Kidney epithelial cell (primary cell): ENCODE measurements around the gene COL4A1. TPM values are rescaled to one million over a fixed set of nuclear protein-coding genes. Genes with fewer than 3 reads are reported as not detected.

ENCODE experiments used
- DNase-seq: peaks from one replicate; pipeline ENCODE4 v3.0.0-alpha.2; 2010; ENCODE audit warnings: low read depth
- H3K27me3 ChIP-seq: 2 replicates; pipeline ENCODE4 v1.6.0; 2011; ENCODE audit warnings: low read length; ENCODE audit not compliant: control insufficient read depth, insufficient read depth
- H3K36me3 ChIP-seq: 2 replicates; pipeline ENCODE4 v1.5.1; 2011; ENCODE audit warnings: low read length; ENCODE audit not compliant: control insufficient read depth, insufficient read depth
- H3K4me3 ChIP-seq: 2 replicates; pipeline ENCODE4 v1.5.1; 2011; ENCODE audit warnings: low read depth, mild to moderate bottlenecking, control low read depth, low read length
- total RNA-seq: library from RNA; depleted of rRNA; stranded (reverse); fragments of >200 nt; gene quantifications from 2 replicates; pipeline ENCODE4 v1.2.3, GENCODE V29; 2015
- TF ChIP-seq, protein P1 (sequence below): IDR thresholded peaks from 2 replicates; pipeline ENCODE4 v1.5.1; 2011; ENCODE audit warnings: mild to moderate bottlenecking, moderate library complexity, low read length, control low read depth, inconsistent platforms; ENCODE audit not compliant: insufficient read depth, poor library complexity, severe bottlenecking

COL4A1 gene
- total RNA-seq, 1 donor from 2014 or later = 1,018 TPM

DNA sequence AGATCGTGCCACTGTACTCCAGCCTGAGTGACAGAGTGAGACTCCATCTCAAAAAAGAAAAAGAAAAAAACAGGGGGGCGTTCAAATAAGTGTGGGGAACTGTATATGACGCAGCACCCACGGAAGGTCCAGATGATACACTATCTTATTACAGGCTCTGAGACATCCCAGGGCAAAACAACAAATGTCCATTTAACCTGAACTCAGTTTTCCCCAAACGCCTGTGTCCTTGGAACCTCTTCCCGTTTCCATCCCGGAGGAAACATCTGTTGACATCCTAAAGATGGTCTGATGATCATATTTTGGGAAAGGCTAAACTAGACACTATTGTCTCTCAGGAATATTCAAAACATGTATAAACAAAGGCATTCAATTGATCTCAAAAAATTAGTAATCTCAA lies 72.4 kb downstream of the COL4A1 start:
- peaks cover 2% of the 10 kb centered on the region for H3K36me3 ChIP-seq
- no peak overlapping the region for H3K4me3 ChIP-seq
- no peak for DNase-seq
- TF ChIP-seq, protein P1, sequence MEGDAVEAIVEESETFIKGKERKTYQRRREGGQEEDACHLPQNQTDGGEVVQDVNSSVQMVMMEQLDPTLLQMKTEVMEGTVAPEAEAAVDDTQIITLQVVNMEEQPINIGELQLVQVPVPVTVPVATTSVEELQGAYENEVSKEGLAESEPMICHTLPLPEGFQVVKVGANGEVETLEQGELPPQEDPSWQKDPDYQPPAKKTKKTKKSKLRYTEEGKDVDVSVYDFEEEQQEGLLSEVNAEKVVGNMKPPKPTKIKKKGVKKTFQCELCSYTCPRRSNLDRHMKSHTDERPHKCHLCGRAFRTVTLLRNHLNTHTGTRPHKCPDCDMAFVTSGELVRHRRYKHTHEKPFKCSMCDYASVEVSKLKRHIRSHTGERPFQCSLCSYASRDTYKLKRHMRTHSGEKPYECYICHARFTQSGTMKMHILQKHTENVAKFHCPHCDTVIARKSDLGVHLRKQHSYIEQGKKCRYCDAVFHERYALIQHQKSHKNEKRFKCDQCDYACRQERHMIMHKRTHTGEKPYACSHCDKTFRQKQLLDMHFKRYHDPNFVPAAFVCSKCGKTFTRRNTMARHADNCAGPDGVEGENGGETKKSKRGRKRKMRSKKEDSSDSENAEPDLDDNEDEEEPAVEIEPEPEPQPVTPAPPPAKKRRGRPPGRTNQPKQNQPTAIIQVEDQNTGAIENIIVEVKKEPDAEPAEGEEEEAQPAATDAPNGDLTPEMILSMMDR = no peak
- no peaks in the 10 kb centered on the region for H3K27me3 ChIP-seq

GRCh38 chr13:110233951-110234280 lies 73.0 kb downstream of the COL4A1 start:
- Histone ChIP-seq H3K4me3 (no peak overlapping the region), H3K36me3 (peaks cover 2% of the 10 kb centered on the region), H3K27me3 (no peaks in the 10 kb centered on the region)
- no peak for DNase-seq
- TF ChIP-seq, protein P1 = no peak

- TF ChIP-seq, protein P1 = no peak
- Histone ChIP-seq H3K27me3 (no peaks in the 10 kb centered on the region), H3K4me3 (no peak overlapping the region), H3K36me3 (peaks cover 2% of the 10 kb centered on the region)
- no peak for DNase-seq
These were observed 73.6 kb downstream of the COL4A1 start for GRCh38 chr13:110233181-110233950.

DNA sequence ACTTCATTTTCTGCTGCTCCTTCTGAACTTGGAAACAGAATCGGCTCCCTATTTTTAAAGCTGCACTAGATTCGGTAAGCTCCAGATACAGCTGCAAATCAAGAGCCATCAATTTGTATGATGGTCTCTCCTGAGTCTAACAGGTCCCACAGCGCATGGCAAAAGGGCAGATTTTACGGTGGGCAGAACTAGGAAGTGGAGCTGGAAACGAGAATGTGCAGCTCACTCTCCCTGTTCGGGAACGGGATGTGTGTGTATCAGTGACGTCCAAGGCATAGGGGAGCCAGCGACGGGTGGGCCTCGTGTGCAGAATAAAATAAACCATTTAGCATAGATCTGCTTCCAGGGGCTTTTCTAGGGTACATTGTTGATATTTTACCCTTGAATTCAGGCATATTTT lies 74.2 kb downstream of the COL4A1 start:
- no peak for DNase-seq
- Histone ChIP-seq H3K27me3 (no peaks in the 10 kb centered on the region), H3K36me3 (peaks cover 2% of the 10 kb centered on the region), H3K4me3 (no peak overlapping the region)
- TF ChIP-seq, protein P1 = no peak

- TF ChIP-seq, protein P1 = no peak
- Histone ChIP-seq H3K27me3 (no peaks in the 10 kb centered on the region), H3K4me3 (no peak overlapping the region), H3K36me3 (peaks cover 2% of the 10 kb centered on the region)
- no peak for DNase-seq
These were observed 74.8 kb downstream of the COL4A1 start for GRCh38 chr13:110232142-110232541.
